Endothelial cell (in vitro differentiated cells): Measurements from ENCODE around the gene SLC5A9. TPM values are rescaled to one million over a fixed set of nuclear protein-coding genes. Genes with fewer than 3 reads are reported as not detected.
"Not testable (repeated sequence)": the region's sequence is repeated elsewhere in the genome, so short reads cannot be mapped to it uniquely, and the experiment has no call there.

Source experiments
- DNase-seq: peaks from one replicate; pipeline ENCODE4 v3.0.0; 2021; ENCODE audit warnings: low spot score
- H3K27ac Mint-ChIP-seq: one replicate; pipeline ENCODE4 v1.8.0; 2021; ENCODE audit warnings: mixed read lengths, inconsistent platforms; ENCODE audit not compliant: unreplicated experiment
- H3K27me3 Mint-ChIP-seq: one replicate; pipeline ENCODE4 v1.8.0; 2021; ENCODE audit warnings: mild to moderate bottlenecking, moderate library complexity, mixed read lengths, inconsistent platforms; ENCODE audit not compliant: unreplicated experiment
- H3K36me3 Mint-ChIP-seq: one replicate; pipeline ENCODE4 v1.8.0; 2021; ENCODE audit warnings: mild to moderate bottlenecking, low read depth, mixed read lengths, inconsistent platforms; ENCODE audit not compliant: unreplicated experiment
- H3K4me1 Mint-ChIP-seq: one replicate; pipeline ENCODE4 v1.8.0; 2021; ENCODE audit warnings: mild to moderate bottlenecking, mixed read lengths, inconsistent platforms; ENCODE audit not compliant: unreplicated experiment
- H3K4me3 Mint-ChIP-seq: one replicate; pipeline ENCODE4 v1.8.0; 2021; ENCODE audit warnings: mild to moderate bottlenecking, mixed read lengths, inconsistent platforms; ENCODE audit not compliant: unreplicated experiment
- H3K9me3 Mint-ChIP-seq: one replicate; pipeline ENCODE4 v1.8.0; 2021; ENCODE audit warnings: mixed read lengths, inconsistent platforms; ENCODE audit not compliant: unreplicated experiment
- total RNA-seq: library from RNA; stranded (reverse); fragmentation: NEBNext Ultra II Directional; extraction: Animal tissue kit (Norgen Biotek cat#: 25700); gene quantifications from one replicate; pipeline ENCODE4 v1.2.1, GENCODE V29; 2021; ENCODE audit not compliant: unreplicated experiment
- TF ChIP-seq, protein P1 (sequence below): fragments of 200-600 bp; sonication (generic); IDR thresholded peaks from one replicate; pipeline ENCODE4 v1.5.0; 2021; ENCODE audit warnings: antibody characterized with exemption; ENCODE audit not compliant: unreplicated experiment

The SLC5A9 gene
- total RNA-seq, 1 donor from 2014 or later = 1.1 TPM

DNA sequence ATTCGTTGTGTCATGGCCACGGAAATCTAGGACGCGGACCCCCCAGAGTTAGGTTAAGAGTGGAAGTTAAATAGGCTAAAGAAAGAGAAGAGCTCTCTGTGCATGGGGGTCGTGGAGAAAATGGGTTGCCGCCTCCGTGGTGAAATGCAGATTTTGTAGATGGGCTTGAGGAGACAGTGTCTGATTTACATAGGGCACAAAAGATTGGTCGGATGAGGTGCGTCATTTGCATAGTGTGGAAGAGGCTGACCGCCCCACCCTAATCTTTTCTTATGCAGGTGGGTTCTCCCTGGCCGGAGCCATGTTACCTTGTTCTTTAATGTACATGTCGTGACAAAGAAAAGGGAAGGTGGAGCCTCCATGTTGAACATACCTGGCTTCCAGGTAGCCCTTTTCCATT is 14.3 kb upstream of the SLC5A9 start:
- Mint-ChIP-seq H3K4me3 (no peak overlapping the region), H3K9me3 (no peaks in the 10 kb centered on the region), H3K27ac (no peak overlapping the region), H3K36me3 (no peaks in the 10 kb centered on the region), H3K27me3 (peaks cover 9% of the 10 kb centered on the region), H3K4me1 (peaks cover 20% of the 10 kb centered on the region)
- TF ChIP-seq, protein P1, sequence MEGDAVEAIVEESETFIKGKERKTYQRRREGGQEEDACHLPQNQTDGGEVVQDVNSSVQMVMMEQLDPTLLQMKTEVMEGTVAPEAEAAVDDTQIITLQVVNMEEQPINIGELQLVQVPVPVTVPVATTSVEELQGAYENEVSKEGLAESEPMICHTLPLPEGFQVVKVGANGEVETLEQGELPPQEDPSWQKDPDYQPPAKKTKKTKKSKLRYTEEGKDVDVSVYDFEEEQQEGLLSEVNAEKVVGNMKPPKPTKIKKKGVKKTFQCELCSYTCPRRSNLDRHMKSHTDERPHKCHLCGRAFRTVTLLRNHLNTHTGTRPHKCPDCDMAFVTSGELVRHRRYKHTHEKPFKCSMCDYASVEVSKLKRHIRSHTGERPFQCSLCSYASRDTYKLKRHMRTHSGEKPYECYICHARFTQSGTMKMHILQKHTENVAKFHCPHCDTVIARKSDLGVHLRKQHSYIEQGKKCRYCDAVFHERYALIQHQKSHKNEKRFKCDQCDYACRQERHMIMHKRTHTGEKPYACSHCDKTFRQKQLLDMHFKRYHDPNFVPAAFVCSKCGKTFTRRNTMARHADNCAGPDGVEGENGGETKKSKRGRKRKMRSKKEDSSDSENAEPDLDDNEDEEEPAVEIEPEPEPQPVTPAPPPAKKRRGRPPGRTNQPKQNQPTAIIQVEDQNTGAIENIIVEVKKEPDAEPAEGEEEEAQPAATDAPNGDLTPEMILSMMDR = no peak
- no peak for DNase-seq

DNA sequence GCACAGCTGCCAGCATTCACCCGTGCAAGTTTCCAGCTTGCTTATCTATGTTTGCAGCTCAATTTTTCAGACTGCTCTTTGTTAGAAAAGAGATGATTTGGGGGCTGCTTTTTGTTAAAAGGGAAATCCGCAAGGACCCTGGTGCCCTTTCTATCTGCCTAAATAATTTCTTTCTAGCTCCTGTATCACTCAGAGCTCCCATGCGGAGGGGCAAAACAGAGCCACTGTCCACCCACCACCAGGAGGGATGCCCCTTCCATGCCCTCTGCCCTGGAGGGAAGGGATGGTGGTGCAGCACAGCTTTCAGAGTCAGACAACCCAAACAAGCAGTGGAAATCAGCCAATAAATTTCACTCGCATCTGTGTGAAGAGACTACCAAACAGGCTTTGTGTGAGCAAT is 13.9 kb upstream of the SLC5A9 start:
- peaks cover 19% of the 10 kb centered on the region for H3K4me1 Mint-ChIP-seq
- peaks cover 11% of the 10 kb centered on the region for H3K27me3 Mint-ChIP-seq
- TF ChIP-seq, protein P1 = no peak
- H3K36me3 Mint-ChIP-seq = no peaks in the 10 kb centered on the region
- no peak overlapping the region for H3K4me3 Mint-ChIP-seq
- H3K9me3 Mint-ChIP-seq = no peaks in the 10 kb centered on the region
- no peak for DNase-seq
- H3K27ac Mint-ChIP-seq = no peak overlapping the region

DNA sequence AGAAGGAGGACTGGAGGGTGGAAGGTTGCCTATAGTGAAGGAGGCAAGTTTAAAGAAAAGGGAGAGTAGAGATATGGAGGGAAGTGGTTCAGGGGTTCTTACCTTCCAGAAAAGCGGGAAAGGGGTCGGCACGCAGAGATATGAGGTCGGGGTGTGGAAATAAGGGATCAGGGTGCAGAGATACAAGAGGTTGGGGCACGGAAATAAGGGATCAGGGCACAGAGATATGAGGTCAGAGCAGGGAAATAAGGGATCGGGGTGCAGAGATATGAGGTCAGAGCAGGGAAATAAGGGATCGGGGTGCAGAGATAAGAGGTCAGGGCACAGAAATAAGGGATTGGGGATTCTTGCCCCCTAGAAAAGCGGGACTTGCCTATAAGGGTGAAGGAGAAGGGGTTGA is 9.1 kb upstream of the SLC5A9 start:
- DNase-seq, H3K4me3 Mint-ChIP-seq, H3K36me3 Mint-ChIP-seq, H3K9me3 Mint-ChIP-seq, H3K27ac Mint-ChIP-seq: not testable (repeated sequence)
- Mint-ChIP-seq H3K27me3 (peaks cover 13% of the 10 kb centered on the region), H3K4me1 (peaks cover 44% of the 10 kb centered on the region)

DNA sequence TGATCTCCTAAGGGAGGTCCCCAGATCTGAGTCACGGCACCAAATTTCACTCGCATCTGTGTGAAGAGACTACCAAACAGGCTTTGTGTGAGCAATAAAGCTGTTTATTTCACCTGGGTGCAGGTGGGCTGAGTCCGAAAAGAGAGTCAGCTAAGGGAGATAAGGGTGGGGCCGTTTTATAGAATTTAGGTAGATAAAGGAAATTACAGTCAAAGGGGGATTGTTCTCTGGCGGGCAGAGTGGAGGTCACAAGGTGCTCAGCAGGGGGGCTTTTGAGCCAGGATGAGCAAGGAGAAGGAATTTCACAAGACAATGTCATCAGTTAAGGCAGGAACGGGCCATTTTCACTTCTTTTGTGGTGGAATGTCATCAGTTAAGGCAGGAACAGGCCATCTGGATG is 8.2 kb upstream of the SLC5A9 start:
- peaks cover 39% of the 10 kb centered on the region for H3K4me1 Mint-ChIP-seq
- peak overlapping the region; percentile 37 for H3K27ac Mint-ChIP-seq
- H3K27me3 Mint-ChIP-seq, H3K4me3 Mint-ChIP-seq, H3K9me3 Mint-ChIP-seq, DNase-seq, H3K36me3 Mint-ChIP-seq: not testable (repeated sequence)

DNA sequence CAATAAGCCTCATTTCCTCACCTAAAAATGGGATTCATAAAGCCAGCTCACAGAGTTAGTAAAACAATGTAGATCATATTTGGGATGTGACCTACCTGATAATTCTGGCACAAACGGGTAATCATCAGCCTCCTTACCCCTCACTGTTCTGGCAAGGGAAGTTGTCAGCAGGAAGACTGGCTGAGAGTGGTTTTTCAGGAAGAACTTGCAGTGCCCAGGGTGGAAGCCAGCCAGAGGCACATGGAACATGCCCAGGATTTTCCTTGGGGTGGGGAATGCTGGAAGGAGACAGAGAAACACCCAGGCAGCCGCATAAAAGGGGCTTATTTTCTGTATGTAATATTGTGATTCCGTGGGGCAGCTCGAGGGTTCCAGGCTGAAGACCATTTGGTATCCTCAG is 7.7 kb upstream of the SLC5A9 start:
- DNase-seq = no peak
- Mint-ChIP-seq H3K4me3 (no peak overlapping the region), H3K27ac (peak overlapping the region; percentile 37), H3K4me1 (peaks cover 39% of the 10 kb centered on the region), H3K27me3 (peaks cover 6% of the 10 kb centered on the region), H3K36me3 (peaks cover 2% of the 10 kb centered on the region), H3K9me3 (no peaks in the 10 kb centered on the region)
- TF ChIP-seq, protein P1 = no peak

DNA sequence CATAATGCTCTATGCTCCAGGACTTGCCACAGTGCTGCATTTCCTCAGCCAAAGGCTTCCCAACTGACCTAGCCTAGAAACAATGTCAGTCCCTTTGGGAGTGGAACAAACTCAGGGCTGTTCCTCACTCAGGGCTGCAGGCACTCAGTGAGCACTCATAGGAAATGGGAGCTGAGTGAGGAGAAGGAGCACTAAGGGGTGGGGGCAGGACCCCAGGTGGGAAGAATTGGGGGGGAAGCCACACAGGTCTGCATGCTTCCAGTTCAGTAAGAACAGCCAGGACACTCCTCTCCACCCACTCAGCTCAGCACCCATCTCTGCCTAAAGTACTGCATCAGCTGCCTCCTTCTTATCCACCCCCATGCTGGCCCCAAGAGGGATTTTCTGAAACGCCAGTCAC is 7.3 kb upstream of the SLC5A9 start:
- no peak for DNase-seq
- TF ChIP-seq, protein P1 = no peak
- H3K27me3 Mint-ChIP-seq = peaks cover 6% of the 10 kb centered on the region
- peaks cover 2% of the 10 kb centered on the region for H3K36me3 Mint-ChIP-seq
- H3K4me3 Mint-ChIP-seq = no peak overlapping the region
- H3K9me3 Mint-ChIP-seq = no peaks in the 10 kb centered on the region
- peaks cover 35% of the 10 kb centered on the region for H3K4me1 Mint-ChIP-seq
- no peak overlapping the region for H3K27ac Mint-ChIP-seq
